GM12891 (cell line): ENCODE results near the gene EXOC4.

Experiments used
- POLR2A ChIP-seq: IDR thresholded peaks from 2 replicates; pipeline ENCODE4 v1.6.1; 2011; ENCODE audit warnings: low read depth, low read length, control low read depth
- POLR2AphosphoS5 ChIP-seq: IDR thresholded peaks from 2 replicates; pipeline ENCODE4 v1.6.1; 2011; ENCODE audit warnings: low read depth, low read length, control low read depth
- POU2F2 ChIP-seq: IDR thresholded peaks from 2 replicates; pipeline ENCODE4 v1.6.1; 2011; ENCODE audit warnings: low read depth, mild to moderate bottlenecking, control low read depth, low read length, moderate library complexity
- SPI1 ChIP-seq: IDR thresholded peaks from 2 replicates; pipeline ENCODE4 v1.6.1; 2011; ENCODE audit warnings: low read depth, low read length, control low read depth
- TAF1 ChIP-seq: IDR thresholded peaks from 2 replicates; pipeline ENCODE4 v1.6.1; 2011; ENCODE audit warnings: low read depth, low read length, control low read depth

DNA sequence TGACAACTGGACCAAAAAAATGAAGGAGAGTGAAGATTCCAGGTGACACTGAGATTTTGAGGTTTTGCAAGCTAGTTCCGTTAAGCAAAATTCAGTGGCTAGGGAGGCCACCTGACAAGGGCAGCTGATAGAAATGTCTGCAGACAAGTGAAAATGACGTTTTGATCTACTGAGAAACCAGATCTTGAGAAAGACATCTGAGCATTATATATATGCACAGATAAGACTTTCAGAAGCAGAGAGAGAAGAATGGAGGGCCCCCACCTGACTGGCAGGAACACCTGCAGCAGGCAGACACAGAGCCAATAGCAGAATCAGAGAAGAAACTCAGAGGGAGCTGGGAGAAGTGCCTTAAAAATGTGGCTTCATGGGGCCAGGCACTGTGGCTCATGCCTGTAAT lies 798.1 kb downstream of the EXOC4 start:
- no peak for TF ChIP-seq POLR2A
- TF ChIP-seq POU2F2, result no peak
- no peak for TF ChIP-seq TAF1
- TF ChIP-seq POLR2AphosphoS5, result no peak
- TF ChIP-seq SPI1, result no peak
